IPS-15b (cell line): ENCODE data around the gene THRB.

Source experiments
- H3K27me3 ChIP-seq: one replicate; pipeline ENCODE4 v1.6.1; 2013; ENCODE audit warnings: low read length; ENCODE audit not compliant: control insufficient read depth, insufficient read depth
- H3K36me3 ChIP-seq: one replicate; pipeline ENCODE4 v1.6.1; 2013; ENCODE audit warnings: low read length; ENCODE audit not compliant: control insufficient read depth, insufficient read depth
- H3K4me1 ChIP-seq: one replicate; pipeline ENCODE4 v1.6.1; 2013; ENCODE audit warnings: mild to moderate bottlenecking, low read length; ENCODE audit not compliant: control insufficient read depth, insufficient read depth
- H3K4me3 ChIP-seq: one replicate; pipeline ENCODE4 v1.5.1; 2013; ENCODE audit warnings: low read depth, low read length
- H3K9ac ChIP-seq: one replicate; pipeline ENCODE4 v1.6.1; 2013; ENCODE audit warnings: low read depth, mild to moderate bottlenecking, low read length
- H3K9me3 ChIP-seq: one replicate; pipeline ENCODE4 v1.6.1; 2013; ENCODE audit warnings: mild to moderate bottlenecking, low read length; ENCODE audit not compliant: control insufficient read depth, insufficient read depth

The THRB gene

GRCh38 chr3:24510030-24510648, 15.5 kb upstream of the THRB start:
- Histone ChIP-seq H3K9ac (no peak overlapping the region), H3K4me1 (peaks cover 5% of the 10 kb centered on the region), H3K36me3 (no peaks in the 10 kb centered on the region), H3K4me3 (no peak overlapping the region), H3K9me3 (no peaks in the 10 kb centered on the region), H3K27me3 (no peaks in the 10 kb centered on the region)

DNA sequence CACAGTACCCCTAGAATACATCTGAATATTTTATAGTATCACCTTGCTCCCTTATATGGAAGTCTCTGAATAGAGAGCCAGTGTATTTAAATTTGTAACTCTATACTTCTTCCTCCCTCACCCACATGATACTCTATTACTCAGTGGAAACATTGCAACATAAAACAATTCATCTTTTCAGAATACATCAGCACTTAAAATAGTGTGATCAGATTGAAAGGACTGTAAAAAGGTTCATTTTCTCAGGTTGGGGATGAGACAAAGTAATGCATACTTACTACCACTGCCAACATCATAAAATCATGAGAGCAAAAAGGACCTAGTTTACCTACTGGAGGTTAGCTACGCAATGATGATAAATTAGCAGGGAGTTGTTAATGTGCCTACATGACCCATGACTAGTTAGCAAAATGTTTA, 13.8 kb upstream of the THRB start:
- peaks cover 5% of the 10 kb centered on the region for H3K4me1 ChIP-seq
- no peak overlapping the region for H3K4me3 ChIP-seq
- no peaks in the 10 kb centered on the region for H3K36me3 ChIP-seq
- H3K9me3 ChIP-seq, result no peaks in the 10 kb centered on the region
- no peaks in the 10 kb centered on the region for H3K27me3 ChIP-seq
- no peak overlapping the region for H3K9ac ChIP-seq

DNA sequence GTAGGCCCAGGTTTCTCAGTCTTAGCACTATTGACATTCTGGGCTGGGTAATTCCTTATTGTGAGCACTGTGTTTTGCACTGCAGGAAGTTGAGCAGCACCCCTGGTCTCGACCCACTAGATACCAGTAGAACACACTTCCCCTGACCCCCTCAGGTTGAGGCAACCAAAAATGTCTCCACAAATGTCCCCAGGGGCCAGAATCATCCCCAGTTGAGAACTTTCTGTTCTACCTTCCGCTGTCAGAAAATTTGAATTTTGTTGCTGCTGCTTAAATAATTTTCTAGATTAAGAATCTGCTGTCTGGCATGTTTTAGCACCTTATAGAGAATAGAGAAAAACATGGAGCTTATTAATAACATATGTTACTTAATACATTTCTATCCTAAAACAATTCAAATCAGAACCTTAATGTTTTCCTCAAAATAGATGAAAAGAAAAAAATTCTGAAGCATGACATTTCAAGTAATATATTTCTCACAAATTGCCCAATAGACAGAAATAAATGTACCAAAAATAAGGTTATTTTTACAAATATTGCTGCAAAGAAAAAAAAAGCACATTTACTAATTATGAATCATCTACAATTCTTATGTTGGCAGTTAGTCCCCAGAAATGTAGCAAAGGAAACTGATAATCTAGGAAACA, 13.2 kb upstream of the THRB start:
- no peak overlapping the region for H3K9ac ChIP-seq
- no peaks in the 10 kb centered on the region for H3K9me3 ChIP-seq
- H3K4me1 ChIP-seq, result peaks cover 5% of the 10 kb centered on the region
- H3K27me3 ChIP-seq, result no peaks in the 10 kb centered on the region
- no peaks in the 10 kb centered on the region for H3K36me3 ChIP-seq
- no peak overlapping the region for H3K4me3 ChIP-seq

GRCh38 chr3:24506966-24507775, 12.5 kb upstream of the THRB start:
- Histone ChIP-seq H3K4me3 (no peak overlapping the region), H3K27me3 (no peaks in the 10 kb centered on the region), H3K36me3 (no peaks in the 10 kb centered on the region), H3K9me3 (no peaks in the 10 kb centered on the region), H3K9ac (no peak overlapping the region), H3K4me1 (peaks cover 3% of the 10 kb centered on the region)

GRCh38 chr3:24505691-24506550, 11.3 kb upstream of the THRB start:
- Histone ChIP-seq H3K4me1 (peaks cover 3% of the 10 kb centered on the region), H3K27me3 (no peaks in the 10 kb centered on the region)

DNA sequence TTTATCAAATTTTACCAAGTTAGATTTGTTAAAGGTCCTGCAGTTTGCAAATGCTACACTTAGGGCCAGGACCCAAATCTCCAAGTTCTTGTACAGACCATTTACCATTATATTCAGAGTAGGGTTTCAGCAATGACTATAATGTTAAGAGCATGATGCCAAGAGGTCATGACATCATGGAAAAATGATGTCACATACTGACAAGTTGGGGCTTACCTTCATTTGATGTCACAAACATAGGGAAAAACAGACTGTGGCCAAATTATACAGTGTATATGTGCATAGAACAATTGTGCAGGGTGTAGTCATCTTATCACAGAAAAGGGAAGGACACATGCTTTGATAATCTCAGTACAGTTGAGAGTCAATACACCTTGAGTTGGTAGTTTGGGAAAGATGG, 10.1 kb upstream of the THRB start:
- no peak overlapping the region for H3K9ac ChIP-seq
- no peaks in the 10 kb centered on the region for H3K27me3 ChIP-seq
- peaks cover 3% of the 10 kb centered on the region for H3K4me1 ChIP-seq
- H3K36me3 ChIP-seq, result no peaks in the 10 kb centered on the region
- H3K4me3 ChIP-seq, result no peak overlapping the region
- no peaks in the 10 kb centered on the region for H3K9me3 ChIP-seq

More at GRCh38 chr3:24505691-24506550, 11.3 kb upstream of the THRB start:
- Histone ChIP-seq H3K36me3 (no peaks in the 10 kb centered on the region), H3K4me3 (no peak overlapping the region), H3K9ac (no peak overlapping the region), H3K9me3 (no peaks in the 10 kb centered on the region)

DNA sequence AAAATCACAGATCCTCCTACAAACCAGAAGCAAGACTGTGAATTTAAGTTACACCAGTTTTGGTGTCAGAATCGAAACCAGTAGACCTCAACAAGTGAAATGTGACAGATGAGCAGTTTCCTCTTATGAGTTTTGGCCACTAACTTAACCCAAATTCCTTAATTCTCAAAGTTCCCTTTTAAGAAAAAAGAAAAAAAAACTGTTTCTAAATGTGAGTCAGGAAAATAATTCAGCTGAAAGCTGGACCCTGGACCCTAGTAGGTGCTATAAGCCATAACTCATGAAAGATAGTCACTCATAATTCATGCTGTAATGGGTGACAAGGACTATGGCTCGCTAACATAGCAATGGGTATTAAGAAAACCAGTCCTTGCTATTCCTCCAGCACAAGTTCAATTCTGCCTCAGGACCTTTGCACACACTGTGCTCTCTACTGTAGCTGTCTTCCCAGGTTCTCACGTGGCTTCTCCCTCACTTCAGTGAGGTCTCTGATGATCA, 9.0 kb upstream of the THRB start:
- H3K9ac ChIP-seq, result no peak overlapping the region
- H3K4me3 ChIP-seq, result no peak overlapping the region
- H3K36me3 ChIP-seq, result no peaks in the 10 kb centered on the region
- peaks cover 7% of the 10 kb centered on the region for H3K4me1 ChIP-seq
- no peaks in the 10 kb centered on the region for H3K27me3 ChIP-seq
- no peaks in the 10 kb centered on the region for H3K9me3 ChIP-seq

DNA sequence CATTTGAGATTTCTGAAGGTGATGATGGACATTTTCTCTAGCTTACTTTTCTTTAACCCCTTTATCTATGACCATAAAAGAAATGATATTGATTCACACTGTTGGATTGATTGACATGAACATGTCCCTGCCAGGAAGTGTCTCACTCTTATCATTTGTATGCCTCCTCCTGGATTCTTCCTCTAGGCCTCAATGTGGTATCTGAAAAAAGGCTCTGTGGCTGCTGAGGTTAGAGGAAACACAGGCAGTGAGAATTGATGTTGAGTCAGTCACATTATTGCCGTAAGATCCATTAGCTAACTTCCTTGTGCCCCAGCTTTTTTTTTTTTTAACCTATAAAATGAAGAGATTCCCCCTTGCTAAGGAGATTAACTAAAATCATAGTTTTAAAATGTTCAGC, 8.0 kb upstream of the THRB start:
- H3K4me1 ChIP-seq, result peaks cover 14% of the 10 kb centered on the region
- H3K9ac ChIP-seq, result no peak overlapping the region

GRCh38 chr3:24500806-24501205, 6.2 kb upstream of the THRB start:
- H3K9ac ChIP-seq, result no peak overlapping the region
- no peaks in the 10 kb centered on the region for H3K9me3 ChIP-seq
- no peaks in the 10 kb centered on the region for H3K36me3 ChIP-seq
- H3K4me1 ChIP-seq, result peaks cover 24% of the 10 kb centered on the region
- no peak overlapping the region for H3K4me3 ChIP-seq
- peaks cover 4% of the 10 kb centered on the region for H3K27me3 ChIP-seq

More for the DNA sequence above, 8.0 kb upstream of the THRB start:
- no peaks in the 10 kb centered on the region for H3K27me3 ChIP-seq
- no peaks in the 10 kb centered on the region for H3K9me3 ChIP-seq
- no peaks in the 10 kb centered on the region for H3K36me3 ChIP-seq
- no peak overlapping the region for H3K4me3 ChIP-seq

- H3K36me3 ChIP-seq, result no peaks in the 10 kb centered on the region
- peaks cover 4% of the 10 kb centered on the region for H3K27me3 ChIP-seq
- H3K4me3 ChIP-seq, result no peak overlapping the region
- no peak overlapping the region for H3K9ac ChIP-seq
- H3K9me3 ChIP-seq, result no peaks in the 10 kb centered on the region
- peaks cover 24% of the 10 kb centered on the region for H3K4me1 ChIP-seq
These were observed 5.3 kb upstream of the THRB start for GRCh38 chr3:24499991-24500390.

GRCh38 chr3:24498796-24499195, 4.1 kb upstream of the THRB start:
- Histone ChIP-seq H3K4me1 (peaks cover 24% of the 10 kb centered on the region), H3K4me3 (no peak overlapping the region), H3K9ac (no peak overlapping the region)

More at GRCh38 chr3:24498796-24499195, 4.1 kb upstream of the THRB start:
- Histone ChIP-seq H3K27me3 (peaks cover 4% of the 10 kb centered on the region), H3K9me3 (no peaks in the 10 kb centered on the region), H3K36me3 (no peaks in the 10 kb centered on the region)
